HEK293 (cell line): Measurements from ENCODE around the gene SLC25A42.

ENCODE experiments used
- CTCF ChIA-PET: fragments of 350-600 bp; formaldehyde crosslinking; extraction: SDS; loops from one replicate; lab custom pipeline; 2021; ENCODE audit warnings: antibody characterized with exemption; lab: Yijun Ruan, JAX
- POLR2A ChIA-PET: fragments of 300-600 bp; formaldehyde crosslinking; extraction: SDS; loops from one replicate; lab custom pipeline; 2020; ENCODE audit warnings: antibody characterized with exemption, inconsistent platforms; lab: Yijun Ruan, JAX
- H3K27ac ChIP-seq: fragments of 200-500 bp; sonication (Bioruptor generic); 2 replicates; pipeline ENCODE4 v1.5.1; 2014; ENCODE audit warnings: low read depth, low read length, control low read depth, inconsistent platforms; ENCODE audit errors: extremely low read depth
- H3K36me3 ChIP-seq, 2 experiments: fragments of 200-500 bp in 1 of 2; sonication (Bioruptor generic) in 1 of 2; 1 replicate in 1 of 2; 2 replicates in 1 of 2; pipeline ENCODE4 v1.5.1; 2014 to 2017; ENCODE audit warnings: inconsistent platforms in 2 of 2, low read length in 2 of 2; ENCODE audit not compliant: control insufficient read depth in 2 of 2, insufficient read depth in 1 of 2
- H3K4me1 ChIP-seq: fragments of 200-500 bp; sonication (Bioruptor generic); 2 replicates; pipeline ENCODE4 v1.5.1; 2014; ENCODE audit warnings: mild to moderate bottlenecking, low read length, inconsistent platforms; ENCODE audit not compliant: control insufficient read depth, insufficient read depth
- H3K4me3 ChIP-seq: 2 replicates; pipeline ENCODE4 v1.5.1; 2011; ENCODE audit warnings: low read depth, mild to moderate bottlenecking, control low read depth, low read length, moderate library complexity
- H3K9me3 ChIP-seq: fragments of 200-500 bp; sonication (Bioruptor generic); 2 replicates; pipeline ENCODE4 v1.5.1; 2014; ENCODE audit warnings: low read depth, low read length, inconsistent platforms; ENCODE audit not compliant: control insufficient read depth, insufficient read depth
- INSM2 ChIP-seq: fragments of 450-650 bp; formaldehyde crosslinking; IDR thresholded peaks from 2 replicates; pipeline ENCODE4 v1.5.1; 2016; ENCODE audit warnings: missing biosample characterization, missing genetic modification characterization
- MZF1 ChIP-seq: fragments of 450-650 bp; formaldehyde crosslinking; IDR thresholded peaks from 2 replicates; pipeline ENCODE4 v1.5.1; 2017; ENCODE audit warnings: missing biosample characterization, missing genetic modification characterization, borderline replicate concordance
- ZNF132 ChIP-seq: fragments of 450-650 bp; formaldehyde crosslinking; IDR thresholded peaks from 2 replicates; pipeline ENCODE4 v1.5.1; 2017; ENCODE audit warnings: missing biosample characterization, missing genetic modification characterization, borderline replicate concordance
- ZNF214 ChIP-seq: fragments of 450-650 bp; formaldehyde crosslinking; IDR thresholded peaks from 2 replicates; pipeline ENCODE4 v1.5.1; 2017; ENCODE audit warnings: missing biosample characterization, mild to moderate bottlenecking, missing genetic modification characterization, borderline replicate concordance
- ZNF280D ChIP-seq: fragments of 450-650 bp; formaldehyde crosslinking; IDR thresholded peaks from 2 replicates; pipeline ENCODE4 v1.5.1; 2016; ENCODE audit warnings: missing biosample characterization, missing genetic modification characterization
- ZNF311 ChIP-seq: fragments of 450-650 bp; formaldehyde crosslinking; IDR thresholded peaks from 2 replicates; pipeline ENCODE4 v1.5.1; 2017; ENCODE audit warnings: missing biosample characterization, missing genetic modification characterization, borderline replicate concordance
- ZNF37A ChIP-seq: fragments of 450-650 bp; IDR thresholded peaks from 2 replicates; pipeline ENCODE4 v1.5.1; 2018; ENCODE audit warnings: missing biosample characterization, missing genetic modification characterization
- ZNF433 ChIP-seq: fragments of 450-650 bp; formaldehyde crosslinking; IDR thresholded peaks from 2 replicates; pipeline ENCODE4 v1.5.1; 2016; ENCODE audit warnings: missing biosample characterization, missing genetic modification characterization, low read depth
- ZNF514 ChIP-seq: fragments of 450-650 bp; formaldehyde crosslinking; IDR thresholded peaks from 2 replicates; pipeline ENCODE4 v1.5.1; 2016; ENCODE audit warnings: missing biosample characterization, missing genetic modification characterization
- ZNF521 ChIP-seq: fragments of 450-650 bp; formaldehyde crosslinking; IDR thresholded peaks from 2 replicates; pipeline ENCODE4 v1.5.1; 2017; ENCODE audit warnings: missing biosample characterization, mild to moderate bottlenecking, missing genetic modification characterization
- ZNF530 ChIP-seq: fragments of 450-650 bp; formaldehyde crosslinking; IDR thresholded peaks from 2 replicates; pipeline ENCODE4 v1.5.1; 2016; ENCODE audit warnings: low read depth, missing biosample characterization, missing genetic modification characterization
- ZNF701 ChIP-seq: fragments of 450-650 bp; formaldehyde crosslinking; IDR thresholded peaks from 2 replicates; pipeline ENCODE4 v1.5.1; 2016; ENCODE audit warnings: missing biosample characterization, missing genetic modification characterization
- ZNF704 ChIP-seq: fragments of 450-650 bp; formaldehyde crosslinking; IDR thresholded peaks from 2 replicates; pipeline ENCODE4 v1.5.1; 2016; ENCODE audit warnings: missing biosample characterization, missing genetic modification characterization
- ZNF76 ChIP-seq: fragments of 450-650 bp; formaldehyde crosslinking; IDR thresholded peaks from 2 replicates; pipeline ENCODE4; 2016; ENCODE audit warnings: low read depth, missing biosample characterization, missing genetic modification characterization, borderline replicate concordance
- ZSCAN23 ChIP-seq: fragments of 450-650 bp; formaldehyde crosslinking; IDR thresholded peaks from 2 replicates; pipeline ENCODE4 v1.5.1; 2016; ENCODE audit warnings: missing biosample characterization, missing genetic modification characterization
- TF ChIP-seq, protein P1 (sequence below): fragments of 450-650 bp; formaldehyde crosslinking; IDR thresholded peaks from 2 replicates; pipeline ENCODE4 v1.5.1; 2016; ENCODE audit warnings: missing biosample characterization, missing genetic modification characterization
- TF ChIP-seq, protein P2 (sequence below): fragments of 450-650 bp; formaldehyde crosslinking; conservative IDR thresholded peaks from 2 replicates; pipeline ENCODE4 v1.5.1; 2016; ENCODE audit warnings: low read depth, missing biosample characterization, missing genetic modification characterization
- TF ChIP-seq, protein P3 (sequence below): fragments of 450-650 bp; formaldehyde crosslinking; IDR thresholded peaks from 2 replicates; pipeline ENCODE4 v1.5.1; 2016; ENCODE audit warnings: missing biosample characterization, missing genetic modification characterization, low read depth
- TF ChIP-seq, protein P4 (sequence below): fragments of 450-650 bp; formaldehyde crosslinking; IDR thresholded peaks from 2 replicates; pipeline ENCODE4 v1.5.1; 2016; ENCODE audit warnings: missing biosample characterization, missing genetic modification characterization, borderline replicate concordance

Gene SLC25A42

DNA sequence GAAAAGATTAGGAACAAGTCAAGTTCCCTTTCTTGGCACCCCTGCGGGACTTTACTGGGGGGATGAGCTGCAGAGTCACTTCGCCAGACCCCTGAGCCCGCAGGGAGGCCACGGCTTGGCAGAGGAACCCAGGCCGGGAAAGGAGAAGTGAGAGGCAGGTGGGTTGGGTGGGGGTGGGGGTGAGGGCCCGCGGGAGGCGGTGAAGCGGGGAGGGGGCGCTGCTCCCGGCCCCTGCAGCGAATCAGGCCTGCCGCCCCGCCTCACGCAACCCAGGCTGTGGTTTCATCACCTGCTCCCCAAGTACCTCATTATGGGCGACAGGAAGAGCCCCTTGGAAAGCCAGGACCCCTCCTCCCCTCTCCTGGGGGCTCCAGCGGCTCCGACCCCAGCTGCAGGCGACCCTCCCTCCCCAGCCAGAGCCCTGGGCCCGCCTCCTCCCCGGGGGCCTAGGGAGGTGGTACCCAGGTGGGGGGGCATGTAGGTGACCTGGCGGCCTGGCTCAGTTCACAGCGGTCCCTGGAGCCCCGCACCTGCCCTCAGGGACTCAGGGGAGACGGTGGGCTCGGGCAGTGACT lies 96.8 kb downstream of the SLC25A42 start:
- TF ChIP-seq ZSCAN23 (tag by site-specific recombination) (no peak), INSM2 (tag by site-specific recombination) (no peak), ZNF37A (tag by site-specific recombination) (no peak), MZF1 (tag by site-specific recombination) (no peak), ZNF521 (tag by site-specific recombination) (no peak), ZNF280D (tag by site-specific recombination) (no peak), ZNF76 (no peak), ZNF132 (tag by site-specific recombination) (no peak), ZNF433 (tag by site-specific recombination) (no peak), ZNF704 (no peak), ZNF514 (tag by site-specific recombination) (no peak), ZNF311 (tag by site-specific recombination) (no peak), ZNF530 (tag by site-specific recombination) (no peak), ZNF701 (no peak), ZNF214 (tag by site-specific recombination) (no peak)
- TF ChIP-seq, protein P1, sequence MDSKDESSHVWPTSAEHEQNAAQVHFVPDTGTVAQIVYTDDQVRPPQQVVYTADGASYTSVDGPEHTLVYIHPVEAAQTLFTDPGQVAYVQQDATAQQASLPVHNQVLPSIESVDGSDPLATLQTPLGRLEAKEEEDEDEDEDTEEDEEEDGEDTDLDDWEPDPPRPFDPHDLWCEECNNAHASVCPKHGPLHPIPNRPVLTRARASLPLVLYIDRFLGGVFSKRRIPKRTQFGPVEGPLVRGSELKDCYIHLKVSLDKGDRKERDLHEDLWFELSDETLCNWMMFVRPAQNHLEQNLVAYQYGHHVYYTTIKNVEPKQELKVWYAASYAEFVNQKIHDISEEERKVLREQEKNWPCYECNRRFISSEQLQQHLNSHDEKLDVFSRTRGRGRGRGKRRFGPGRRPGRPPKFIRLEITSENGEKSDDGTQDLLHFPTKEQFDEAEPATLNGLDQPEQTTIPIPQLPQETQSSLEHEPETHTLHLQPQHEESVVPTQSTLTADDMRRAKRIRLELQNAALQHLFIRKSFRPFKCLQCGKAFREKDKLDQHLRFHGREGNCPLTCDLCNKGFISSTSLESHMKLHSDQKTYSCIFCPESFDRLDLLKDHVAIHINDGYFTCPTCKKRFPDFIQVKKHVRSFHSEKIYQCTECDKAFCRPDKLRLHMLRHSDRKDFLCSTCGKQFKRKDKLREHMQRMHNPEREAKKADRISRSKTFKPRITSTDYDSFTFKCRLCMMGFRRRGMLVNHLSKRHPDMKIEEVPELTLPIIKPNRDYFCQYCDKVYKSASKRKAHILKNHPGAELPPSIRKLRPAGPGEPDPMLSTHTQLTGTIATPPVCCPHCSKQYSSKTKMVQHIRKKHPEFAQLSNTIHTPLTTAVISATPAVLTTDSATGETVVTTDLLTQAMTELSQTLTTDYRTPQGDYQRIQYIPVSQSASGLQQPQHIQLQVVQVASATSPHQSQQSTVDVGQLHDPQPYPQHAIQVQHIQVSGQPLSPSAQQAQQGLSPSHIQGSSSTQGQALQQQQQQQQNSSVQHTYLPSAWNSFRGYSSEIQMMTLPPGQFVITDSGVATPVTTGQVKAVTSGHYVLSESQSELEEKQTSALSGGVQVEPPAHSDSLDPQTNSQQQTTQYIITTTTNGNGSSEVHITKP (tag by site-specific recombination): no peak
- TF ChIP-seq, protein P2, sequence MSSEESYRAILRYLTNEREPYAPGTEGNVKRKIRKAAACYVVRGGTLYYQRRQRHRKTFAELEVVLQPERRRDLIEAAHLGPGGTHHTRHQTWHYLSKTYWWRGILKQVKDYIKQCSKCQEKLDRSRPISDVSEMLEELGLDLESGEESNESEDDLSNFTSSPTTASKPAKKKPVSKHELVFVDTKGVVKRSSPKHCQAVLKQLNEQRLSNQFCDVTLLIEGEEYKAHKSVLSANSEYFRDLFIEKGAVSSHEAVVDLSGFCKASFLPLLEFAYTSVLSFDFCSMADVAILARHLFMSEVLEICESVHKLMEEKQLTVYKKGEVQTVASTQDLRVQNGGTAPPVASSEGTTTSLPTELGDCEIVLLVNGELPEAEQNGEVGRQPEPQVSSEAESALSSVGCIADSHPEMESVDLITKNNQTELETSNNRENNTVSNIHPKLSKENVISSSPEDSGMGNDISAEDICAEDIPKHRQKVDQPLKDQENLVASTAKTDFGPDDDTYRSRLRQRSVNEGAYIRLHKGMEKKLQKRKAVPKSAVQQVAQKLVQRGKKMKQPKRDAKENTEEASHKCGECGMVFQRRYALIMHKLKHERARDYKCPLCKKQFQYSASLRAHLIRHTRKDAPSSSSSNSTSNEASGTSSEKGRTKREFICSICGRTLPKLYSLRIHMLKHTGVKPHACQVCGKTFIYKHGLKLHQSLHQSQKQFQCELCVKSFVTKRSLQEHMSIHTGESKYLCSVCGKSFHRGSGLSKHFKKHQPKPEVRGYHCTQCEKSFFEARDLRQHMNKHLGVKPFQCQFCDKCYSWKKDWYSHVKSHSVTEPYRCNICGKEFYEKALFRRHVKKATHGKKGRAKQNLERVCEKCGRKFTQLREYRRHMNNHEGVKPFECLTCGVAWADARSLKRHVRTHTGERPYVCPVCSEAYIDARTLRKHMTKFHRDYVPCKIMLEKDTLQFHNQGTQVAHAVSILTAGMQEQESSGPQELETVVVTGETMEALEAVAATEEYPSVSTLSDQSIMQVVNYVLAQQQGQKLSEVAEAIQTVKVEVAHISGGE (tag by site-specific recombination): no peak
- TF ChIP-seq, protein P3, sequence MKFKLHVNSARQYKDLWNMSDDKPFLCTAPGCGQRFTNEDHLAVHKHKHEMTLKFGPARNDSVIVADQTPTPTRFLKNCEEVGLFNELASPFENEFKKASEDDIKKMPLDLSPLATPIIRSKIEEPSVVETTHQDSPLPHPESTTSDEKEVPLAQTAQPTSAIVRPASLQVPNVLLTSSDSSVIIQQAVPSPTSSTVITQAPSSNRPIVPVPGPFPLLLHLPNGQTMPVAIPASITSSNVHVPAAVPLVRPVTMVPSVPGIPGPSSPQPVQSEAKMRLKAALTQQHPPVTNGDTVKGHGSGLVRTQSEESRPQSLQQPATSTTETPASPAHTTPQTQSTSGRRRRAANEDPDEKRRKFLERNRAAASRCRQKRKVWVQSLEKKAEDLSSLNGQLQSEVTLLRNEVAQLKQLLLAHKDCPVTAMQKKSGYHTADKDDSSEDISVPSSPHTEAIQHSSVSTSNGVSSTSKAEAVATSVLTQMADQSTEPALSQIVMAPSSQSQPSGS (tag by site-specific recombination): no peak
- TF ChIP-seq, protein P4, sequence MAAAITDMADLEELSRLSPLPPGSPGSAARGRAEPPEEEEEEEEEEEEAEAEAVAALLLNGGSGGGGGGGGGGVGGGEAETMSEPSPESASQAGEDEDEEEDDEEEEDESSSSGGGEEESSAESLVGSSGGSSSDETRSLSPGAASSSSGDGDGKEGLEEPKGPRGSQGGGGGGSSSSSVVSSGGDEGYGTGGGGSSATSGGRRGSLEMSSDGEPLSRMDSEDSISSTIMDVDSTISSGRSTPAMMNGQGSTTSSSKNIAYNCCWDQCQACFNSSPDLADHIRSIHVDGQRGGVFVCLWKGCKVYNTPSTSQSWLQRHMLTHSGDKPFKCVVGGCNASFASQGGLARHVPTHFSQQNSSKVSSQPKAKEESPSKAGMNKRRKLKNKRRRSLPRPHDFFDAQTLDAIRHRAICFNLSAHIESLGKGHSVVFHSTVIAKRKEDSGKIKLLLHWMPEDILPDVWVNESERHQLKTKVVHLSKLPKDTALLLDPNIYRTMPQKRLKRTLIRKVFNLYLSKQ (tag by site-specific recombination): no peak
- H3K9me3 ChIP-seq: no peaks in the 10 kb centered on the region
- H3K36me3 ChIP-seq: no peaks in the 10 kb centered on the region
- ChIA-PET CTCF (interaction anchor here (2.1 to 6.3 kb wide), 2 partner anchors 13 to 14 kb away, joined by 8 to 47 read pairs; no protein-coding TSS in a partner anchor), POLR2A (no interaction called here)
- H3K4me1 ChIP-seq: no peaks in the 10 kb centered on the region
- H3K27ac ChIP-seq: no peak overlapping the region
- no peak overlapping the region for H3K4me3 ChIP-seq
